Measurements from ENCODE around the gene SLC24A4.

SLC24A4 gene

GRCh38 chr14:92489394-92490238, 166.7 kb downstream of the SLC24A4 start:
- TF ChIP-seq EZH2phosphoT487 (conservative IDR thresholded peaks at IDR 0.05; ENCODE audit: low read length) = no peak
- TF ChIP-seq, protein P1, sequence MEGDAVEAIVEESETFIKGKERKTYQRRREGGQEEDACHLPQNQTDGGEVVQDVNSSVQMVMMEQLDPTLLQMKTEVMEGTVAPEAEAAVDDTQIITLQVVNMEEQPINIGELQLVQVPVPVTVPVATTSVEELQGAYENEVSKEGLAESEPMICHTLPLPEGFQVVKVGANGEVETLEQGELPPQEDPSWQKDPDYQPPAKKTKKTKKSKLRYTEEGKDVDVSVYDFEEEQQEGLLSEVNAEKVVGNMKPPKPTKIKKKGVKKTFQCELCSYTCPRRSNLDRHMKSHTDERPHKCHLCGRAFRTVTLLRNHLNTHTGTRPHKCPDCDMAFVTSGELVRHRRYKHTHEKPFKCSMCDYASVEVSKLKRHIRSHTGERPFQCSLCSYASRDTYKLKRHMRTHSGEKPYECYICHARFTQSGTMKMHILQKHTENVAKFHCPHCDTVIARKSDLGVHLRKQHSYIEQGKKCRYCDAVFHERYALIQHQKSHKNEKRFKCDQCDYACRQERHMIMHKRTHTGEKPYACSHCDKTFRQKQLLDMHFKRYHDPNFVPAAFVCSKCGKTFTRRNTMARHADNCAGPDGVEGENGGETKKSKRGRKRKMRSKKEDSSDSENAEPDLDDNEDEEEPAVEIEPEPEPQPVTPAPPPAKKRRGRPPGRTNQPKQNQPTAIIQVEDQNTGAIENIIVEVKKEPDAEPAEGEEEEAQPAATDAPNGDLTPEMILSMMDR (IDR thresholded peaks at IDR 0.05; ENCODE audit: insufficient read depth, low read length, poor library complexity, severe bottlenecking) = no peak
- Histone ChIP-seq H3K27me3 (ENCODE audit: low read length) (no peaks in the 10 kb centered on the region), H3K36me3 (ENCODE audit: low read length) (no peaks in the 10 kb centered on the region), H3K4me3 (ENCODE audit: insufficient read depth, low read length, poor library complexity, severe bottlenecking) (no peak overlapping the region), H2AFZ (ENCODE audit: low read depth, low read length, severe bottlenecking) (no peak overlapping the region), H3K27ac (ENCODE audit: low read depth, low read length) (no peak overlapping the region), H3K9me2 (replicated peaks; ENCODE audit: insufficient read depth, low read length) (no peaks in the 10 kb centered on the region), H3K9me3 (ENCODE audit: insufficient read depth, low read length) (no peaks in the 10 kb centered on the region), H3F3A (ENCODE audit: insufficient read depth) (no peaks in the 10 kb centered on the region), H4K20me1 (ENCODE audit: low read depth, low read length) (no peaks in the 10 kb centered on the region), H3K4me2 (ENCODE audit: low read depth, low read length, poor library complexity, severe bottlenecking) (no peak overlapping the region), H3K79me2 (ENCODE audit: insufficient read depth, low read length) (no peaks in the 10 kb centered on the region), H3K9ac (ENCODE audit: low read length) (no peak overlapping the region)

GRCh38 chr14:92490239-92490959, 167.4 kb downstream of the SLC24A4 start:
- Histone ChIP-seq H3F3A (ENCODE audit: insufficient read depth) (no peaks in the 10 kb centered on the region), H3K27me3 (ENCODE audit: low read length) (no peaks in the 10 kb centered on the region), H3K9me2 (replicated peaks; ENCODE audit: insufficient read depth, low read length) (no peaks in the 10 kb centered on the region), H3K36me3 (ENCODE audit: low read length) (no peaks in the 10 kb centered on the region), H3K27ac (ENCODE audit: low read depth, low read length) (no peak overlapping the region), H3K9ac (ENCODE audit: low read length) (no peak overlapping the region), H3K79me2 (ENCODE audit: insufficient read depth, low read length) (no peaks in the 10 kb centered on the region), H4K20me1 (ENCODE audit: low read depth, low read length) (no peaks in the 10 kb centered on the region), H2AFZ (ENCODE audit: low read depth, low read length, severe bottlenecking) (no peak overlapping the region), H3K4me3 (ENCODE audit: insufficient read depth, low read length, poor library complexity, severe bottlenecking) (no peak overlapping the region), H3K4me2 (ENCODE audit: low read depth, low read length, poor library complexity, severe bottlenecking) (no peak overlapping the region), H3K9me3 (ENCODE audit: insufficient read depth, low read length) (no peaks in the 10 kb centered on the region)
- TF ChIP-seq EZH2phosphoT487 (conservative IDR thresholded peaks at IDR 0.05; ENCODE audit: low read length) = no peak
- TF ChIP-seq, protein P1 (IDR thresholded peaks at IDR 0.05; ENCODE audit: insufficient read depth, low read length, poor library complexity, severe bottlenecking) = no peak

DNA sequence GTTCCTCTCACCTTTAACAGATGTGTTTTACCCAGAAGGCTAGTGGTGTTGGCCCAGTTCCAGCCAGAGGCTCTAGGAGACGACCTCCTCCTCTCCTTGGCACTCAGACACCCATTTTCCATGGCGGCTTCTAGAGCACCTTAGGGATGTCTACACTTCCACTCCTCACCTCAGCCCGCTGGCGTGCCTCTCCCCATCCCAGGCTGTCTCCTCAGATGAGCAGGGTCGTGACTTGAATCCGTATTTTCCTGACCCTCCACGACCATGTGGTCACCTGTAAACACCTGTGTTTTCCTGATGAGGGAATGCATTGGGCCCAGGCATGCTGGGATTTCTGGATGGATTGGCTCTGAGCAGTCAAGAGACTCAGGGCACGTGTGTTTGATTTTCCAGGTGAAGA, 168.8 kb downstream of the SLC24A4 start:
- Histone ChIP-seq H2AFZ (ENCODE audit: low read depth, low read length, severe bottlenecking) (no peak overlapping the region), H3K4me3 (ENCODE audit: insufficient read depth, low read length, poor library complexity, severe bottlenecking) (no peak overlapping the region), H3K9me3 (ENCODE audit: insufficient read depth, low read length) (no peaks in the 10 kb centered on the region), H4K20me1 (ENCODE audit: low read depth, low read length) (no peaks in the 10 kb centered on the region), H3K9me2 (replicated peaks; ENCODE audit: insufficient read depth, low read length) (no peaks in the 10 kb centered on the region), H3K9ac (ENCODE audit: low read length) (no peak overlapping the region), H3K79me2 (ENCODE audit: insufficient read depth, low read length) (no peaks in the 10 kb centered on the region), H3K36me3 (ENCODE audit: low read length) (no peaks in the 10 kb centered on the region), H3K4me2 (ENCODE audit: low read depth, low read length, poor library complexity, severe bottlenecking) (no peak overlapping the region), H3K27me3 (ENCODE audit: low read length) (no peaks in the 10 kb centered on the region), H3K27ac (ENCODE audit: low read depth, low read length) (no peak overlapping the region), H3F3A (ENCODE audit: insufficient read depth) (no peaks in the 10 kb centered on the region)
- no peak for TF ChIP-seq EZH2phosphoT487 (conservative IDR thresholded peaks at IDR 0.05; ENCODE audit: low read length)
- TF ChIP-seq, protein P1 (IDR thresholded peaks at IDR 0.05; ENCODE audit: insufficient read depth, low read length, poor library complexity, severe bottlenecking) = no peak
